Measurements from ENCODE around the gene BCAR3.

DNA sequence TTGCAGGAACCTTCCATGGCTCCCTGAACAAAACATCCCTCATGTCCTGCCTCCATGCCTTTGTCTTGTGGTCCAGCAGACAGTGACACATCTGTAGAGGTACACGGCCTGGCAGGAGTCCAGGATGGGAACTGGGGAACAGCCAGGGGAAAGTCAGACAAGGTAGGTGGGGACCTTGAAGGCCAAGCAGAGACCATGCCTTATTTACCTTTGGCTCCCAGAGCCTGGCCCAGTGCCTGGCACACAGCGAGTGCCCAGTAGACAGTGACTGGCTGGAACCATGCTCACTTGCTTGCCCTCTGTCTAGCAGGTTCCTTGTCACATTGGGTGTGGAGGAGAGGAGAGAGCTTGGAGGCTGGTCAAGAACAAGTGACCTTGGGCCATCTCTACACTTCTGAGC lies 81.0 kb downstream of the BCAR3 start:
- no peak for TF ChIP-seq POLR2A (IDR thresholded peaks at IDR 0.05)
- TF ChIP-seq, protein P1, sequence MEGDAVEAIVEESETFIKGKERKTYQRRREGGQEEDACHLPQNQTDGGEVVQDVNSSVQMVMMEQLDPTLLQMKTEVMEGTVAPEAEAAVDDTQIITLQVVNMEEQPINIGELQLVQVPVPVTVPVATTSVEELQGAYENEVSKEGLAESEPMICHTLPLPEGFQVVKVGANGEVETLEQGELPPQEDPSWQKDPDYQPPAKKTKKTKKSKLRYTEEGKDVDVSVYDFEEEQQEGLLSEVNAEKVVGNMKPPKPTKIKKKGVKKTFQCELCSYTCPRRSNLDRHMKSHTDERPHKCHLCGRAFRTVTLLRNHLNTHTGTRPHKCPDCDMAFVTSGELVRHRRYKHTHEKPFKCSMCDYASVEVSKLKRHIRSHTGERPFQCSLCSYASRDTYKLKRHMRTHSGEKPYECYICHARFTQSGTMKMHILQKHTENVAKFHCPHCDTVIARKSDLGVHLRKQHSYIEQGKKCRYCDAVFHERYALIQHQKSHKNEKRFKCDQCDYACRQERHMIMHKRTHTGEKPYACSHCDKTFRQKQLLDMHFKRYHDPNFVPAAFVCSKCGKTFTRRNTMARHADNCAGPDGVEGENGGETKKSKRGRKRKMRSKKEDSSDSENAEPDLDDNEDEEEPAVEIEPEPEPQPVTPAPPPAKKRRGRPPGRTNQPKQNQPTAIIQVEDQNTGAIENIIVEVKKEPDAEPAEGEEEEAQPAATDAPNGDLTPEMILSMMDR (IDR thresholded peaks at IDR 0.05) = no peak
